Measurements from ENCODE around the gene ZNF22.

- TF ChIP-seq CTCF (IDR thresholded peaks at IDR 0.05): no peak
- TF ChIP-seq POLR2AphosphoS5 (IDR thresholded peaks at IDR 0.05; ENCODE audit: insufficient read depth in 1 of 2, low read depth in 1 of 2): no peak
Measured at GRCh38 chr10:44970812-44971395, 29.8 kb upstream of the ZNF22 start.

Measured in vagina (tissue), 2 donors.